Measurements from ENCODE around the gene CACNA2D1.

Gene CACNA2D1

DNA sequence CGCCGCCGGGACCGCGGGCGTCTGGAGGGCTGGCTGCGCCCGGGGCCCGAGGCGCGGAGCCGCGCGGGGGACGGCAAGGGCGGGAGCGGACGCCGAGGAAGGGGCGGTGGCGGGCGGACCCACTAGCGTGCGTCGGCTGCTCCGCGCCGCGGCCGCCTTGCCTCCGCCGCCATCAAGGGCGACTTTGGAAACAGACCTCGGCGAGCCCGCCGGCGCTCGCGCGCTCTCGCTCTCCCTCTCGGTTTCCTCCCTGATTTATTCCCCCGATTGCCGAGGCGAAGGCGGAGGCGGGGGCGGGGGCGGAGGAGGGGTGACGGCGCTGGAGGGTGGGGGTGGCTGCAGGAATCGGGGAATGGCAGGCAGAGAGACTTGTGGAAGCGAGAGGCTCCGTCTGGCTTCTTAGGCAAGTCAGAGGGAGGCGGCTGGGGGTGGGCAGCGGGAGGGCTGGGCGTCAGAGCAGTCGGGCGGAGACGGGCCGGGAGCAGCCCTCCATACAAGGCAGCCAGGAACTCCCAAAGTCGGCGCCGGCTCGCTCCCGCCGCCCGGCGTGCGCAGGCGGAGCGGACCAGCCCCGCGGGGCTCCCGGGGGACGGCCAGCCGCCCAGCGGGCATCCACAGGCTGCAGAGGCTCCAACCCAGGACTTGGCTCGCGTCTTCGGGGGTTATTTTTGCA, at the start of gene CACNA2D1:
Gene CACNA2D1, minus strand, starts transcription at position 231 of the 673 bp plus-strand sequence.
- peak; percentile 95 for DNase-seq

DNA sequence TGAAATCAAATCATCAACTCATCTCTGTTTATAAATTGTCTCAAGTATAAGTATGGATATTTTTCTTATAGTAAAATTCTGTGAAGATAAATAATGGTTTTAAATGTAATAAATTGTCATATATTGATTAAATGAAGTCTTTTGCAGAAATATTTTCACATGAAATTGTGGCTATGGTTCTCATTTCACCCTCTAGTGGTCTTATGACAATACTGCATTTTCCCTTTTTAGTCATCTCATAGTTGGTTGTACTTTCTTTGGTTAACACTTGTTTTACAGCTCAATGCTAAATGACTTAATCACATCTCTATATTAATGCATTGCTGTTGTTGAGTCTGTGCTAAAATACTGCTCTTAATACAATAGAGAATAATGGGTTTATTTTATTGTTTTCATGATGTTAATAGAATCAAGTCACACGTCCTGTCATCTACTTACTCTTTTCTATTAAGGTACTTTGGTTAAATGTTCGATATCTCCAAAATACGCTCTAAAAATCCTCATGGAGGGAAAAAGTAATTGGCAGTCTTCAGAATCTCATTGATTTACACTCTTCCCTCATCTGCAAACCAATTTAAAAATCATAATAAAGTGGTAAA, 38.0 kb upstream of the CACNA2D1 start:
- peak; percentile 12 for DNase-seq

DNA sequence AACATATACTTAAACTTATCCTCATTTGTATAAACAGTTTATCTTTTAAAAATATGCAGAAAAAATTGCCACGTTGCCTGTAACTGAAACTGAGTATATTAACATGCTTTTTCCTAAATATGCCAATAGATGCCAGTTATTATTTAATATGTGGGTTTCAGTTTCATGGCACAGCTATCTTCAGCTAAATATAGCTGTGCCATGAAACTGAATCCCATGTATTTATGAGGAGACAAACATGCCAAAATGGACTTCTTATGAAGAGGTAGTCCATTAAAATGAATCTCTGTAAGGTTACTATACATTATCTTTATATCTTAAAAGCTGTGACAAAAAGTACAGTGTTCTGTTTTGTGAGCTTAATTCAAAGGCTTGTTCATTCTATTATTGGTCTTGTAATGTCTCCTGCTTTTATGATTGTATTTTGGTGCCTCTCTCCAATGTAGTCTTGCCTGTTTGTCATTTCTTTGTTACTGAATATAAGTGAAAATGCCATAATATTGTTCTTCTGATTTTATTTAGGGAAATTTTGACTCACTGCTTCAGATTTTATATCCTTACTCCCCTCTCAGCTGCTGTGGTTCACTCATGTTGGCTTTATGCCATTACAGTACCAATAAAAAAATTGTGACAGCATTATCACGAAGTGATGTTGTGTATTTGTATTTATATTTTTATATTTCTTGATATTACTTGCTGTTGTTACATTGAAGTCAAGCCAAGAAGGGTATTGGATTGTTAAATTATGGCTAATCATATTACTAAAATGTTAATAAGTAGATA, 34.3 kb upstream of the CACNA2D1 start:
- DNase-seq = no peak

DNA sequence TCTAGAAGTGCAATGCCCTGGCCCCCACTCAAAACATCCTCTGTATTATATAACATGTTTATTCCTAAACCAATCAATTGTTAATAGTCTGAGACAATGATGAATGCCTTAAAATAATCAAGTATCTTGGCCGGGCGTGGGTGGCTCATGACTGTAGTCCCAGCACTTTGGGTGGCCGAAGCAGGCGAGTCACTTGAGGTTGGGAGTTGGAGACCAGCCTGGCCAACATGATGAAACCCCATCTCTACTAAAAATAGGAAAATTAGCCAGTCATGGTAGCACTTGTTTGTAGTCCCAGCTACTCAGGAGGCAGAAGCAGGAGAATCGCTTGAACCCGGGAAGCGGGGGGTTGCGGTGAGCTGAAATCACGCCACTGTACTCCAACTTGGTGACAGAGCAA, 29.4 kb upstream of the CACNA2D1 start:
- no peak for DNase-seq

DNA sequence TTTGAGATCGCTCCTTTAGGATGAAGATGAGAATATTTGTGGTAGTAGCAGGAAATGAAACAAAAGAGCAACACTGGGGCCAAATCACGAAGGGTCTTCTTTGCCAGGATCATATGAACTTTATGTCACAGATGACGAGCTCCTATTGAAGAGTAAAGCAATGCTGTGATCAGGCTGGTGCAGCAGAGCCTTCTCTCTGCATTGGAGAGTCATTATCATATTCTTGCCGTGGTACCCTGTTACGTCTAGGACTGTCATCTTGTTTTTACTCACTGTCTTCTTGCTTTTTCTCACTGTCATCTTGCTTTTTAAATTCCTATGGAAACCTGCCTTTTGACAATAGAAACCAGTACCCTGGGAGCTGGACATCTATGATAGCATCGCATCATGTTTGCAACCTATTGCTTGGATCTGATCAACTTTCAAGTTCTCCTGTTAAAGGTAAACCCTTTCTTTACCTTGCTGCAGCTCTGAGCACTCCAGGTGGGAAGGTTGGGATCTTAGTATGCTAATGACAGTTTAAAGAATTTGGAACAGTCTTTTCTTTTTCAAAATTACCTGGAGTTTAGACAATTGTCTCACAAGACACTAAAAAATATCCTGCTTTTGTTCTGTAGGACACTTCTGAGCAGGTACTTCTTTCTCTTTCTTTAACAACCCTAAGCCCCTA, 27.9 kb upstream of the CACNA2D1 start:
- no peak for DNase-seq

DNA sequence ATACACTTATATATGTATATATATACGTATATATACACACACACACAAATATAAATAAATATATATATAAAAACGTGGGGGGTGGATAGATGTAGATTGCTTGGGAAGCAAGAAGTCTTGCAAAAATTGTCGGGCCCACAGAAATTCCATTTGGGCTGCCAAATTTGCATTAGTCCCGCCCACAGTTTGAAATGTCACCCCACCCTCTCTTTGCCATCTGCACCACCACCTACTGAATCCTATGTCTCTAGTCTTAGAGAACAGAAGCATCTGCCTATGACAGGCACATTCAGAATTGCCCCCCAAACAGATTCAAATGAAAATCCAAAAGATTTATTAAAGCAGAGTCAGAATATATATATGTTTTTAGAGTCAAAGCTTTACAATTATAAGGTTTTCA, 25.6 kb upstream of the CACNA2D1 start:
- no peak for DNase-seq

DNA sequence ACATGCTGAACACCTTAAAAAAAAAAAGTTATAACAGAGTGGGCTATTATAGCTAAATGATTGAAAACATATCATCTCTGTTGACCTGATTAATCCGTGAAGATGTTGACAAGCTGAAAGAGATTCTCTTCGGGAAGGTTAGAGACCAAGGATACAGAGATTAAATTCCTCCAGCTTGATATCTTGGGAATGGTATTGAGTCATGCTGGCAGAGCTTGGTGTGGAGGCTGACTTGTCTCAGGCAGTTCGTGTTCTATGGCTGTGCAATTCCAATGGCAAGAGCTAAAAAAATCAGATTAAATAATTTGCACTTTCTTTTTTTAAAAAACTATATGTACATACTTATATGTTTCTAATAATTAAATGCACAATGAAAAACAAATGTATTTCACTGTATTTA, 24.9 kb upstream of the CACNA2D1 start:
- DNase-seq = no peak

DNA sequence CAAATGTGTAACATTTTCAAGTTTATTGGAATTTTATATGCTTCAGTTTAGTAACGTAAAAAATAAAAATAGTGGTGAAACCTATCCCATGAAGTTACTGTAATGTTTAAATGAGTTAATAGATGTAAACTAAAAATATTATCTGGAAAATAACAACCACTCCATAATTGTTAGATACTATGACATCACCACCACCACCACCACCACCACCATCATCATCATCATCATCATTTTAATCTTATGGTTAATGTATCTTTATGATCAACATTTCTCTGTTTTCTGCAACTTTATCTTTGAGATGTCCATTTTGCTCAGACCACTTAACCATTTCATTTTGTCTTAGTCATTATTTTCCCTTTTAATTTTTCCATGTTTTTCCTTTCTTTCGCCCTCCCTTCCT, 23.4 kb upstream of the CACNA2D1 start:
- DNase-seq = no peak

DNA sequence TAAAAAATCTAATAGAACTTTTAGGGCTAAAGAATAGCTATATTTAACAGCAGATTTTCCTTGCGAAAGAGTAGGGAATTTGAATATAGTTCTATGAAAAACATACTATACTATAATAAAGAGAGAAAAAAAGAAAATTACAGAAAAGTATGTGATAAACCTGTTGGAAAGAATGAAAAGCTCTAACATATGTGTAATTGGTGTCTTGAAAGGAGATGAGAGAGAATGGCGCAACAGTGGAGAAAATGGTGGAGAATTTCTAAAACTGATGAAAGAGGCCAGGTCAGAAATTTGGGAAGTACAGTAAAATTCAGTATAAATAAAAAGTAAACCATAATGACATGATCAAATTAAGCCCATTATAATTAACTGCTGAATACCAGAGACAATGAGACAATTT, 20.8 kb upstream of the CACNA2D1 start:
- DNase-seq = no peak

DNA sequence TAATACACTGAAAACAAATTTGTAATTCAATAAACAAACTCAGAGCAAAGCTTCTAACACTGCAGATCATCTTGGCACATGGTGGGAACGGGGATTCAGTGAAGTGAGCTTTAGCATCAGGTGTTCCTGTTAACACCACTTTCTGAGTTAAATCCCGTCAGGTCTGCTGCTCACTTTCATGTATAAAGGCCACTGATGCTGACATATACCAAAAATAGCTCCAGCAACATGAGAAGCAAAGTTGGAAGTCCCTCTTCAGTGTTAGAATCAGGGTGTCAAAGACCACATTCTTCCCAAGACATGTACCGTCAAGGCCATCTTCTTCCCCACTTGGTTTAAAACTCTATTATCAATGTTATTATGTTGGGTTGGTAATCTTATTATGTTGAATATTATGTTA, 11.7 kb upstream of the CACNA2D1 start:
- no peak for DNase-seq

DNA sequence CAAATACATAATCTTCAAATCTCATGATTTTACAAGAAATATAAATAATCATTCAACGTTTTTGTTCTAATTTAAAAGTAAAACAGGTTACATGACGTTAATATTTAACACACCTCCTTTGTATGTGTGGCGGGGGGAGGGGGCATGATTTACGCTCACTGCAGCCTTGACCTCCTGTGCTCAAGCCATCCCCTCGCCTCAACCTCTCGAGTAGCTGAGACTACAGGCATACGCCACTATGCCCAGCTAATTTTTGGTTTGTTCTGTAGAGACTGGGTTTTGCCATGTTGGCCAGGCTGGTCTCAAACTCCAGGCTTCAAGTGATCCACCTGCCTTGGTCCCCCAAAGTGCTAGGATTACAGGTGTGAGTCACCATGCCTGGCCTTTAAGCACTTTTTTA, 7.2 kb upstream of the CACNA2D1 start:
- DNase-seq = no peak

DNA sequence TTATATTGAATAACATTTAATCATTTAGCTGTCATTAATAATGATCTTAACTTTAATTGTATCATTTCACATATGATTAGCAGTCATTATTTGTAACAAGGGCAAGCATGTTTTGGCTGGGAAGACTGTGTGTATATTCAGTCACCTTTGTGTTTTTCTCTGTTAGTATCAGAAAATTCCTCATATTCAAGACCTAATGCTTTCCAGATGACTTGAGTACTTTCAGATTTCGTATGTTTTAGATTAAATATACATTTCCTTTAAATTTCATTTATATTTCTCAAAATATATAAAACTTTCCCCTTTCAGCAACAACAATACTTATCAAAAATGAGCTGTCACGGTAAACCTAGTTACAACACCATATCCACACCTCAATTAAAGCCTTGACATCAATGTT, 6.3 kb upstream of the CACNA2D1 start:
- no peak for DNase-seq

DNA sequence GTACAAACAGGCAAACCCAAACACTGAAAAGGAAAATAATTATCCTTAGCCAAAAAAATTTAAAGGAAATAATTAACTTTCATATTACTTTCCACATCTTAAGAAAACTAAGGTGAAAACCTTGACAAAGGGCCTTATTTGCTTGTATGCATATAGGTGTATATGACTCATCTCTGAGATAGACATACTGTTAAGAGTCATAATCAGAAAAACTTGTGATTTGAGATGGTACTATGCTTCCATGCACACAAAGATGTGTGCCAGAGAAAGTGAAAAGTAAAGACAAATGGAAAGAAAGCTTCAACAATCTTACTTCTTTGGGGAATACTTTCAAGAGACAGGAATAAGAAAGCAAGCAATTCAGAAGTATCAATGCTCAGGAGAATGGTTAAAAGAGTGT, 3.3 kb upstream of the CACNA2D1 start:
- no peak for DNase-seq

DNA sequence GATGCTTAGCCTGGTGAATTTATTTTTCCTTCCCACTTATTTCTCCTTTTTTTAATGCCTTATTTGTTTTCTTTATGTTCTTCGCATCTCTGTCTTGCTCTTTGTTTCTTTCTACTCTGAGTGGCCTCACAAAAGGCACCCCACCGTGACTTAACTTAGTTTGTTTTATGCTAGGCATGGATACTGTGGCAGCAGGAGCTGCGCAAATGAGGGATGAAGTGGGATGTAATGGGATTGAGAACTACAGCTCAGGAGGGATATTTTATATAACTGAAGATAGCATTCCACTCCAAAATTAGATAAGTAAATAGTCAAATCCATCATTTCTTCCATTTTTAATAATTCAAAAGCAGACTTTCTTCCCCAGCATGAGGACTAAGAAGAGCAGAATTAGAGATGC, 1.7 kb upstream of the CACNA2D1 start:
- DNase-seq = peak; percentile 78

DNA sequence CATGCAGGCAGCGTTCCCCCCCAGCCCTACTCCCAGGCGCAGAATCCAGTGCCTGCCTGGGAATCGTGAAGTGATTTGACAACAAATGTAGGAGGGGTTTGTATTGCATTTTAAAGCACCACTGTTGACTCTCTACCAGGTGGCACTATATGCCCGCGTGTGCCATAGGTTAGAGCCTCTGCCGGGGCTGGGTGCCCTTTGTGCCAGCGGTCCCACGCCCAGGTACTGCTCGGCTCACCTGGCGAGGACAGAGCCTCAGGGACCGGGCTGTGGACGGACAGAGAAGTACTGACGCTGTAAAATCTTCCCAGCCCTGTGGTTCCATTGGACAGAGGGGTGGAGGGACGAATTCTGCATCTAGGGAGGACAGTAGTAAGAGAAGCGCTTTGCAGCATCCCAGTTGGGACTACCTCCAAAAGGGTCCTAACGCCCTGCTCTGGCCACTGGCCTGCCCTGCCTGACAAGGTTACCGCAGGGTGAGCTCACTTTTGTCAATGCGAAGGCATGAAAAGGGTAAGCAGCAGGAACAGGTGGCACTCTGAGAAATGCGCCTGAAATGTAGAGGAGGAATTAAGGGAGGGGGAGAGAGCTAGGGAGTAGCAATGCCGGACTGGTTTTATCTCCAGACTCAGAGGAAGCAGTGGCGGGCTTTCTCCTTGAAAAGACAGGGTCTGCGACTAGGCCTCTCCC, 788 bp upstream of the CACNA2D1 start:
- peak; percentile 90 for DNase-seq

DNA sequence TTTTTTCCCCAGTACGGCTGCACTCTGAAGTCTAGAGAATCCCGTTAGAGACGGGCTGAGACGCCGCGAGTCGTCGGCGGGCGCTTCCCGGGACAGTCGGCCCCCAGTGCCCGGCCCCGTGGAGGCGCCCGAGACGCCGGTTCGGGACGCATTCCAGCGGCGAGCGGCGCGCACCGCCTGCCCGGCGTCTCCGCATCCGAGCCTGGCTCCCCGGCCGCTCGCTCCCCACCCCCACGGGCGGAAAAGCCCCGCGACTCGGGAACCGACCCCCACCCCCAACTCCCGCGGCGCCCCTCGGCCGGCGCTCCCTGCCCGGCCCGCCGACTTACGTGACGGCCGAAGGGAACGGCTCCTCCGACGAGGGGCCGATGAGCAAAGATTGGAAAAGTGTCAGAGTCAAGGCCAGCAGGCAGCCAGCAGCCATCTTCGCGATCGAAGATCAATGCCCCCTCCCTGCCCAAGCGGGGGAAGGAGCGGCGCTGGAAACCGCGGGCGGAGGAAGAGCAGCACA, 486 bp downstream of the CACNA2D1 start:
- DNase-seq = peak; percentile 68

DNA sequence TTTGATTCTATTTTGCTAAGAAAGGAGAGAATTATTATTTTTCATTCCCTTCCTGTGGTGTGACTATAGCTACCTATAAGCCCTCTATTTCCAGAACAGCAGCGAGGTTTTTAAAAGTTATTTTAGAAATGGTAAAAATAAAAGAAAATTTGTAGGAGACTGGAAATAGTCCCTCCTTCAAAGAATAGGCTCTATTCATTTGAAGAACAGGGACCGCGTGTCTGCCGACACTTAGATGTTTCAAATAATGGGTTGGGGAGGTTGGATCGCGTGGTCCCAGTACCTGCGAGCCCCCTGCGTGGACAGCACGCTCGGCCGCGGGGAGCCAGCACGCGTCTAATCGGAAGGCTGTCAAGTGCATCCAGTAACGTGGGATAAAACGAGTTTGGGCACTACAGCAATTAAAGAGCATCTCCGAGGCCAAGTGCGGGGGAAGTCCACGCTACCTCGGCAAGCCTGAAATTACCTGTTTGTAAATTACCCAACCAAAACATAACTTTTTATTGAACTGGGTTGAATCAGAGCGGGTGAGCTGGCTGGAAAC, 1.0 kb downstream of the CACNA2D1 start:
- peak; percentile 48 for DNase-seq

DNA sequence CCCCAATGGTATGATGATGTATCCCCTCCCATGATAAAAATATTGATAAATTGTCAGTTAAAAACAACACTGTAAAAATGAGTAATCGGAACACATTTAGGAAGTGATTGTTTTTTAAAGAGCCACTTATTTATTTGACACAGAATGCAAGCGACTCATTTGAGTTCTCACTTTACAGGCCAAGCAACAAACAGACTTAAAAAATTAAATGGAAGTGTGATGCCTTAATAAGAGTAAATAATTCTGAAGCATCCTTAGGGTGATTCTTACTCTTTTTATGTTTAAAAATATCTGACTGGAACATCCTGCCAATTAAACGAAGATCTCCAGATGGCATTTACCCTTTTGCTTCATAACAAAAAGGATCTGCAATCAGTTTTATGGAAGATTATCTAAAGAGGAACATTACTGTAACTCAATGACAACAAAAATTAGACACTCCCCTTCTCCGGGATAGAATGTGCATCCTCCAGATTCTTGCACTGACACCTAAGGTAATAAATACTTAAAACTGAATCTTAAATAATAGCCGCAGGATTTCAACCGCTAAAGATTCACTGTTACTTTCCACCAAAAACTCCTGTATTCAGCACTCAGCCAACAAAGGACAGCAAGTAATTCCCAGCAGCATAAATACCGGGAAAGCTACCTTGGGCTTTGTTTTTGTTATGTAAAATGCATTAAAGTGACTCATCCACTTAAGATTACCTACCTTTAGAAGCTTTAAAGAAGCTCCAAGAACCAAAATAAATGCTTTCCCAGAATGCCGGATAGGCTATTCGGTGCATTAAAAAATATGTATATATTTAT, 1.7 kb downstream of the CACNA2D1 start:
- DNase-seq = peak; percentile 29

DNA sequence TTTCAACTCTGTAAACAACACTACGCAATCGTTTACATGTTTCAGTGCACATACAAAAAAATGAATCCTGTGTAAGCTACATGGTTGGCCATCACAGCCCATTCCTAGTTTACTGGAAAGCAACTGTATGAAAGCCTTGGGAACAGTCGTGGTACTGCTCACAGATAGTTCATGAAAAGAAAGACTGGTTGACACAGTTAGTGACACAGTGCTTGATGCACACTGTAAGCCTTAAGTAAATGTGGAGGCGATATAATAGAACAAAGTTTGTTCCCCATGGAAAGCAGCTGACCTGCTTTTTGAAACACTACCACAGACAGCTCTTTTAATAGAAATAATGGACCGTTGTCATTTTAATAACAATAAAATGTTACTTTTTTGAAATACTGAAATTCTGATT, 5.1 kb downstream of the CACNA2D1 start:
- no peak for DNase-seq

DNA sequence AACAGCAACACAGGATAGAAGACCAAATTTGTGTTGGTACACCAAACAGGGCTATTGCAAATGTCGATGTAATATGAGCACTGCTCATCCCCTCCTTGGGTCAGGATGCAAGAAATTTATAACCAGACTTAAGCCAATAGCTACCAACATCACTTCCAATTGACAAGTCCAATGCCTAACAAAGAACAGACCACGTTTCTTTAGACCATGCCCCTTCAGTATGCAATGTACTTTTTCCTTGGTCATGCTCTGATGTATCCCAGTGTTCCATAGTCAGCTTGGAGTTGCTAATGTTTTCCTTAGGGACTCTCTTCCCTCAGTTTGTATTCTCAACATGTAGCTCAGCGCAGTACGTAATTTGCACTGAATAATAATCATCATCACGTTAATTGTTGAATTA, 7.8 kb downstream of the CACNA2D1 start:
- no peak for DNase-seq

DNA sequence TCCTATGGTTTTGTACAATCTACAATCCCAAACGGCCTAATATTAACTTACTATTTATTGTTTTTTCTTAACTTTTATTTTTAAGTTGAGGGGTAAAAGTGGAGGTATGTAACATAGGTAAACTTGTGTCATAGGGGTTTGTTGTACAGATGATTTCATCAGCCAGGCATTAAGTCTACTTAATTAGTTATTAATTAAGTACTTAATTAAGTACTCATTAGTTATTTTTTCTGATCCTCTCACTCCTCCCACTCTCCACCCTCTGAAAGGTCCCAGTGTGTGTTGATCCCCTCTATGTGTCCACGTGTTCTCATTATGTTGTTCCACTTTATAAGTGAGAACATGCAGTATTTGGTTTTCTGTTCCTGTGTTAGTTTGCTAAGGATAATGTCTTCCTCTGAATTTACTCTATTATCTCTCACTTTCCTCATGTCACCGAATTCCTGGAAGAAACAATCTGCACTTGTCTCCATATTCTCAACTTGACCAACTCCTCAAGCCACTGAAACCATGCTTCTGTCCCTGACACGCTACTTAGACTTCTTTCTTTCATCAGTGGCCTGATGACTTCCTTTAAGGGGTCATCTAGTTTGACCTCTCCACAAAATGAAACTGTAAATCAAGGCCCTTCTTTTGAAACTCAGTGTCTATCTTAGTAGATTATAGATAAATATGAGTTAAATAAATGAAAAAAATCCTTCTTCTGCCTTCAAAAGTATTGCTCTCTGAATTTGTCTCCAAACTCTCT, 9.1 kb downstream of the CACNA2D1 start:
- DNase-seq = no peak
